GF-D8 (cell line): ENCODE results near the gene EFHC1.

Experiments
- DNase-seq: peaks from one replicate; lab custom pipeline; 2025; lab: John Stamatoyannopoulos, UW

EFHC1 gene

GRCh38 chr6:52503323-52503747 lies 83.2 kb downstream of the EFHC1 start:
- no peak for DNase-seq

GRCh38 chr6:52503851-52504781 lies 84.0 kb downstream of the EFHC1 start:
- DNase-seq: no peak

GRCh38 chr6:52504782-52505136 lies 84.6 kb downstream of the EFHC1 start:
- no peak for DNase-seq

- no peak for DNase-seq
Observed at GRCh38 chr6:52505726-52506409, 85.7 kb downstream of the EFHC1 start.

GRCh38 chr6:52506476-52506875 lies 86.3 kb downstream of the EFHC1 start:
- no peak for DNase-seq

GRCh38 chr6:52507557-52508260 lies 87.6 kb downstream of the EFHC1 start:
- DNase-seq: no peak

GRCh38 chr6:52508261-52508739 lies 88.2 kb downstream of the EFHC1 start:
- no peak for DNase-seq

GRCh38 chr6:52509281-52510212 lies 89.4 kb downstream of the EFHC1 start:
- DNase-seq: no peak

GRCh38 chr6:52510213-52510562 lies 90.0 kb downstream of the EFHC1 start:
- DNase-seq: no peak

- DNase-seq: no peak
Observed at GRCh38 chr6:52511163-52511562, 91.0 kb downstream of the EFHC1 start.

- no peak for DNase-seq
Observed at GRCh38 chr6:52511572-52512151, 91.5 kb downstream of the EFHC1 start.

GRCh38 chr6:52512199-52512598 lies 92.1 kb downstream of the EFHC1 start:
- no peak for DNase-seq

GRCh38 chr6:52513464-52513863 lies 93.3 kb downstream of the EFHC1 start:
- no peak for DNase-seq

- DNase-seq: no peak
Observed at GRCh38 chr6:52513896-52514295, 93.8 kb downstream of the EFHC1 start.

- no peak for DNase-seq
Observed at GRCh38 chr6:52514514-52514913, 94.4 kb downstream of the EFHC1 start.

GRCh38 chr6:52515219-52515960 lies 95.2 kb downstream of the EFHC1 start:
- no peak for DNase-seq

- DNase-seq: no peak
Observed at GRCh38 chr6:52516269-52516668, 96.1 kb downstream of the EFHC1 start.

GRCh38 chr6:52516943-52517342 lies 96.8 kb downstream of the EFHC1 start:
- no peak for DNase-seq

- DNase-seq: no peak
Observed at GRCh38 chr6:52517502-52518278, 97.5 kb downstream of the EFHC1 start.
